HL-60/S4 treated with phorbol 12-myristate 13-acetate at 8.2 ng/mL for 4 days and 3 days (cell line): ENCODE data around the gene SOHLH1.

Experiments
- in situ Hi-C: fragments of 300-500 bp; cut with MboI; formaldehyde crosslinking; loops from 2 replicates; pipeline ENCODE4 v1.15.0; 2022; ENCODE audit warnings: low sequenced_read_pairs

SOHLH1 gene

GRCh38 chr9:135662758-135663450 lies 36.4 kb downstream of the SOHLH1 start, which contains the start of gene LCN9:
TSS of gene LCN9 (plus strand) at chr9:135663309. CDS start at chr9:135663322, 13 bp downstream.
- in situ Hi-C loops: no loop called here

GRCh38 chr9:135661816-135662560 lies 37.3 kb downstream of the SOHLH1 start:
- in situ Hi-C loops: no loop called here

GRCh38 chr9:135660407-135660806 lies 38.9 kb downstream of the SOHLH1 start:
- in situ Hi-C loops: no loop called here

GRCh38 chr9:135659252-135659651 lies 40.0 kb downstream of the SOHLH1 start:
- in situ Hi-C loops: no loop called here

- in situ Hi-C loops: no loop called here
These were observed 41.9 kb downstream of the SOHLH1 start for GRCh38 chr9:135657416-135657815.

- in situ Hi-C loops: no loop called here
These were observed 44.0 kb downstream of the SOHLH1 start for GRCh38 chr9:135655317-135655716.

GRCh38 chr9:135650408-135650807 lies 48.9 kb downstream of the SOHLH1 start:
- in situ Hi-C loops: no loop called here

- in situ Hi-C loops: no loop called here
These were observed 49.8 kb downstream of the SOHLH1 start for GRCh38 chr9:135649508-135649907.

GRCh38 chr9:135648494-135649410 lies 50.5 kb downstream of the SOHLH1 start:
- in situ Hi-C loops: no loop called here

- in situ Hi-C loops: no loop called here
These were observed 51.4 kb downstream of the SOHLH1 start for GRCh38 chr9:135647884-135648283.

- in situ Hi-C loops: no loop called here
These were observed 54.6 kb downstream of the SOHLH1 start for GRCh38 chr9:135644631-135645218.
